Liver (tissue), 9 donors: ENCODE results near the gene TLL2. TPM values are rescaled to one million over a fixed set of nuclear protein-coding genes. Genes with fewer than 3 reads are reported as not detected.

Source experiments
- DNase-seq: peaks from one replicate; pipeline ENCODE4 v3.0.0-alpha.2; 2017; ENCODE audit warnings: low spot score
- H3K27ac ChIP-seq, 2 donors: one replicate each; pipeline ENCODE4 v1.7.0; 2013; ENCODE audit warnings: inconsistent platforms in 2 of 2, low read length in 2 of 2, control low read depth in 1 of 2, low read depth in 1 of 2, mild to moderate bottlenecking in 1 of 2
- H3K27me3 ChIP-seq, 4 donors: one replicate each; pipeline versions ENCODE4 v1.6.1 to v1.7.0; 2013; ENCODE audit warnings: low read length in 3 of 4, inconsistent platforms in 1 of 4, mild to moderate bottlenecking in 1 of 4, moderate library complexity in 1 of 4; ENCODE audit not compliant: control insufficient read depth in 4 of 4, insufficient read depth in 4 of 4
- H3K36me3 ChIP-seq, 4 donors: one replicate each; pipeline versions ENCODE4 v1.6.1 to v1.7.0; 2013; ENCODE audit warnings: low read length in 3 of 4, mild to moderate bottlenecking in 3 of 4, low read depth in 1 of 4, moderate library complexity in 1 of 4; ENCODE audit not compliant: control insufficient read depth in 4 of 4, insufficient read depth in 3 of 4
- H3K4me1 ChIP-seq, 4 donors: one replicate each; pipeline versions ENCODE4 v1.6.1 to v1.7.0; 2013; ENCODE audit warnings: low read length in 3 of 4, mild to moderate bottlenecking in 3 of 4, moderate library complexity in 1 of 4; ENCODE audit not compliant: control insufficient read depth in 4 of 4, insufficient read depth in 4 of 4
- H3K4me3 ChIP-seq, 3 donors: one replicate each; pipeline versions ENCODE4 v1.6.1 to v1.7.0; 2013; ENCODE audit warnings: low read length in 3 of 3, control low read depth in 1 of 3, low read depth in 1 of 3, mild to moderate bottlenecking in 1 of 3
- H3K9ac ChIP-seq, 2 donors: one replicate each; pipeline ENCODE4 v1.7.0; 2013; ENCODE audit warnings: low read length in 2 of 2, mild to moderate bottlenecking in 2 of 2, moderate library complexity in 2 of 2, control low read depth in 1 of 2, low read depth in 1 of 2
- H3K9me3 ChIP-seq, 4 donors: one replicate each; pipeline versions ENCODE4 v1.6.1 to v1.7.0; 2013; ENCODE audit warnings: low read length in 3 of 4; ENCODE audit not compliant: control insufficient read depth in 4 of 4
- CTCF ChIP-seq: fragments of 150-350 bp; IDR thresholded peaks from 2 replicates; pipeline ENCODE4 v1.5.1; 2017; ENCODE audit warnings: improper control_type of control experiment, low read depth, low read length; ENCODE audit not compliant: missing input control
- FOXA1 ChIP-seq: IDR thresholded peaks from 2 replicates; pipeline ENCODE4 v1.6.1; 2016; ENCODE audit warnings: antibody characterized with exemption
- FOXA2 ChIP-seq: IDR thresholded peaks from 2 replicates; pipeline ENCODE4 v1.6.1; 2016; ENCODE audit warnings: antibody characterized with exemption
- GABPA ChIP-seq, 2 donors: IDR thresholded peaks in 1 of 2; conservative IDR thresholded peaks in 1 of 2; 2 replicates each; pipeline ENCODE4 v1.6.1; 2016; ENCODE audit warnings: antibody characterized with exemption in 2 of 2, mild to moderate bottlenecking in 1 of 2, moderate library complexity in 1 of 2
- HNF4A ChIP-seq, 2 donors: conservative IDR thresholded peaks; 2 replicates each; pipeline ENCODE4 v1.6.1; 2016; ENCODE audit warnings: antibody characterized with exemption in 2 of 2, mild to moderate bottlenecking in 2 of 2
- HNF4G ChIP-seq: IDR thresholded peaks from 2 replicates; pipeline ENCODE4 v1.6.1; 2016; ENCODE audit warnings: antibody characterized with exemption
- JUND ChIP-seq, 2 donors: IDR thresholded peaks; 2 replicates each; pipeline ENCODE4 v1.6.1; 2016; ENCODE audit warnings: antibody characterized with exemption in 2 of 2
- MAX ChIP-seq: IDR thresholded peaks from 2 replicates; pipeline ENCODE4 v1.6.1; 2016; ENCODE audit warnings: antibody characterized with exemption
- NR2F2 ChIP-seq: IDR thresholded peaks from 2 replicates; pipeline ENCODE4 v1.6.1; 2016; ENCODE audit warnings: antibody characterized with exemption
- RAD21 ChIP-seq, 2 donors: IDR thresholded peaks; 2 replicates each; pipeline ENCODE4 v1.6.1; 2016; ENCODE audit warnings: antibody characterized with exemption in 2 of 2, mild to moderate bottlenecking in 2 of 2
- REST ChIP-seq: IDR thresholded peaks from 2 replicates; pipeline ENCODE4 v1.6.1; 2016; ENCODE audit warnings: antibody characterized with exemption, mild to moderate bottlenecking
- SP1 ChIP-seq: IDR thresholded peaks from 2 replicates; pipeline ENCODE4 v1.6.1; 2018; ENCODE audit warnings: antibody characterized with exemption, mild to moderate bottlenecking
- TAF1 ChIP-seq: conservative IDR thresholded peaks from 2 replicates; pipeline ENCODE4 v1.6.1; 2016; ENCODE audit warnings: antibody characterized with exemption, mild to moderate bottlenecking
- YY1 ChIP-seq: IDR thresholded peaks from 2 replicates; pipeline ENCODE4 v1.6.1; 2016; ENCODE audit warnings: antibody characterized with exemption, mild to moderate bottlenecking
- ZBTB33 ChIP-seq: IDR thresholded peaks from 2 replicates; pipeline ENCODE4 v1.6.1; 2016; ENCODE audit warnings: antibody characterized with exemption
- WGBS: extraction: QIAGEN DNeasy Blood & Tissue Kit; methylation state at CpG from one replicate; pipeline ENCODE4 v1.1.7; 2013; 5-methylcytosine and 5-hydroxymethylcytosine counted together
- polyA plus RNA-seq, 2 donors: library from polyadenylated mRNA; stranded (reverse) in 1 of 2; unstranded in 1 of 2; fragments of 200-250 nt in 1 of 2; fragments of >200 nt in 1 of 2; fragmentation: Nextera tagmentation in 1 of 2; extraction: Ambion mirVana in 1 of 2; gene quantifications; one replicate each; pipeline versions ENCODE4 v1.2.1 to v1.2.3, GENCODE V29; 2013 to 2015
- total RNA-seq, 2 donors: library from RNA; depleted of rRNA; stranded (reverse); fragments of >200 nt; gene quantifications; one replicate each; pipeline ENCODE4 v1.2.3, GENCODE V29; 2014
- donor health status: healthy.
- donor health status: healthy.
- donor health status: healthy.
- donor health status: healthy.
- donor health status: healthy.

Gene TLL2
- total and polyA plus RNA-seq, 4 donors, result 0.06 to 0.19 (median 0.08) TPM; not detected in 1

GRCh38 chr10:96322275-96322674 is 191.5 kb downstream of the TLL2 start:
- 86% methylated on average over 1 of the region's 1 CpG for WGBS

GRCh38 chr10:96321822-96322221 is 191.9 kb downstream of the TLL2 start:
- 65% methylated on average over 5 of the region's 5 CpGs for WGBS
- H3K36me3 ChIP-seq, result no peaks in the 10 kb centered on the region
- no peak for TF ChIP-seq REST
- TF ChIP-seq FOXA1, result no peak
- no peak for TF ChIP-seq CTCF
- no peak for TF ChIP-seq HNF4G
- TF ChIP-seq ZBTB33, result no peak
- no peak for TF ChIP-seq JUND (IDR thresholded peaks at IDR 0.05)
- TF ChIP-seq YY1, result no peak
- TF ChIP-seq NR2F2, result no peak
- TF ChIP-seq GABPA (IDR thresholded peaks at IDR 0.05 in 1 of 2, conservative IDR thresholded peaks at IDR 0.05 in 1 of 2), result no peak
- TF ChIP-seq MAX, result no peak
- TF ChIP-seq HNF4A (conservative IDR thresholded peaks at IDR 0.05), result no peak
- no peak for TF ChIP-seq SP1
- no peaks in the 10 kb centered on the region for H3K4me1 ChIP-seq
- H3K9me3 ChIP-seq, result no peaks in the 10 kb centered on the region
- DNase-seq, result no peak
- H3K9ac ChIP-seq, result no peak overlapping the region
- no peak overlapping the region for H3K4me3 ChIP-seq
- H3K27ac ChIP-seq, result no peak overlapping the region
- H3K27me3 ChIP-seq, result peaks cover 0 to 5% (median 0%) of the 10 kb centered on the region in 4 donors

More at GRCh38 chr10:96322275-96322674, 191.5 kb downstream of the TLL2 start:
- no peaks in the 10 kb centered on the region for H3K4me1 ChIP-seq
- no peak for TF ChIP-seq FOXA1
- TF ChIP-seq RAD21 (IDR thresholded peaks at IDR 0.05), result no peak
- no peak for TF ChIP-seq TAF1
- no peak for TF ChIP-seq FOXA2
- H3K9ac ChIP-seq, result no peak overlapping the region
- no peak for DNase-seq
- H3K27me3 ChIP-seq, result peaks cover 0 to 5% (median 0%) of the 10 kb centered on the region in 4 donors
- H3K36me3 ChIP-seq, result no peaks in the 10 kb centered on the region
- no peak overlapping the region for H3K27ac ChIP-seq
- H3K4me3 ChIP-seq, result no peak overlapping the region
- H3K9me3 ChIP-seq, result no peaks in the 10 kb centered on the region
